NCI-H1048 (cell line): ENCODE data around the gene SPEN.

Source experiments
- DNase-seq: peaks from one replicate; lab custom pipeline; 2025; lab: John Stamatoyannopoulos, UW

SPEN gene

DNA sequence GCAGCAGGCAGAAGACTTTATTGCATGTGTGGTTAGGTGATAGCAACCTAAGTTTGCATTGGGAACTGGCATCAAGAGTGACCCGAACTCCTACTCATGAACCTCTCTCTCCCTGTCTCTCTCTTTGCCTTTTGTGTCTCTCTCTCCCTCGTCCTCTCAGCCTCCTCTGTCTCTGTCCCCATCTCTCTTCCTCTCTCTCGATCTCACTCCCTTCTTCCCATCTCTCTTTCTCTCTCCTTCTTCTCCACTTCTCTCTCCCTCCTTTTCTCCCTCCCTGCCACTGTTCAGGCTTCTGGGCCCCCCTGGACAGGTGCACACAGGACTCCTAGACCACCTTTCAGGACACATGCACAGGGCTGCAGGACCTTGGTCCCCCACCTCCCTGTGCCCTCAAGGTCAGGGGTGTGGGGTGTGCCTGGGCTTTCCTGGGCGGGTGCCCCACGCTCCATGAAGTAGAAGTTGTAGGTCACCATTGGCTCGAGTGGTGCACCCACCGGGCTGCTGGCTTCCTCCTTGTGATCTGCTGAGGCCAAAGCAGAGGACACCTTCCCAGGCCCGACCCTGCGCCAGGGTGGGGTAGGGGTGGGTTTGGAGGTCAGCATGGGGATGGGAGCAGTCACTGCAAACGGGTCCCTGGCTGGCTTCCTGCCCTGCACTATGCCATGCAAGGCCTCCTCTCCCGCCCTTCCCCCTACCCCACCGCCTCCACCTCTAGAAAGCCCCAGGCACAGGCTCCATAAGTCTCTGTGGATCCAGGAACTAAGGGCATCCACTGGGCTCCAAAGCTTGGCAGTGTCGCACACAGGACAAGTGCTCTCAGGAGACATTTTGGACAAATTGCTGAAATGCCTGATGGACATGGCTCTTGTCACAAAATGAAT, 141.6 kb downstream of the SPEN start:
- DNase-seq = no peak

GRCh38 chr1:15989776-15990175, 142.3 kb downstream of the SPEN start:
- DNase-seq = no peak
